ENCODE data around the gene IQUB. TPM values are rescaled to one million over a fixed set of nuclear protein-coding genes. Genes with fewer than 3 reads are reported as not detected.
"Not testable (repeated sequence)": the region's sequence is repeated elsewhere in the genome, so short reads cannot be mapped to it uniquely, and the experiment has no call there.

The IQUB gene
- total RNA-seq, 1 donor from 2014 or later: 0.20 TPM

- DNase-seq (ENCODE audit: low read depth in 2 of 2): no peak
These were observed 116.8 kb downstream of the IQUB start for GRCh38 chr7:123417580-123417979.

DNA sequence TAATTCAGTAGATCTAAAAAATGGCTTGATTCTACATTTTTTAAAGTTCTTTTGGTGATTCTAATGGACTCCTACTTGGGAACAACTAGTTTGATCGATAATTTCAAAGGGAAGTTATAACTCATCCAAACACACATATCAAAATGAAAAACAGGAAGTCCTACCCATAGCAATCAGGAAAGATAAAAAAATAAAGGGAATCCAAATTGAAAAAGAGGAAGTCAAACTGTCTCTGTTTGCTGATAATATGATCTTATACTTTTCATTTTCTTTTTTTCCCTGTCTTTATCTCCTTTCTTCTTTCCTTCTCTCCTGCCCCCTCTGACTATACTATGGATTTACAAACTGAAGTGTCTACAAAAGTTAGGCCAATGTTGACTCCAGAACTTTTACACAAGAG lies 118.8 kb downstream of the IQUB start:
- no peak for DNase-seq (ENCODE audit: low read depth in 2 of 2)

GRCh38 chr7:123410273-123410904 lies 124.0 kb downstream of the IQUB start:
- DNase-seq (ENCODE audit: low read depth in 2 of 2): peak in 1 of 2 donors; percentile 15

- not testable (repeated sequence) for DNase-seq (ENCODE audit: low read depth in 2 of 2)
These were observed 126.4 kb downstream of the IQUB start for GRCh38 chr7:123407951-123408350.

Other genes with a start within 250 kb of the IQUB start
- gene NDUFA5, start 23.2 kb upstream of the IQUB start, total RNA-seq: 25.7 and 40.5 TPM in 2 replicates
- gene ASB15, start 67.2 kb upstream of the IQUB start, total RNA-seq: not detected in 2 replicates
- gene LMOD2, start 121.3 kb upstream of the IQUB start, total RNA-seq: not detected in 2 replicates
- 8.5 and 10.1 TPM in 2 replicates for gene WASL, start 214.4 kb upstream of the IQUB start, total RNA-seq